ENCODE data around the gene MAP2K6.

- TF ChIP-seq CTCF (IDR thresholded peaks at IDR 0.05) (no peak), EZH2 (IDR thresholded peaks at IDR 0.05) (no peak), EZH2phosphoT487 (IDR thresholded peaks at IDR 0.05) (no peak)
These were observed 934 bp downstream of the MAP2K6 start for GRCh38 chr17:69415431-69415830.
